Testis (tissue), 2 donors: ENCODE measurements around the gene CYGB.

Source experiments
- CTCF ChIP-seq, 3 experiments: fragments of 450-650 bp in 2 of 3; fragments of 200-600 bp in 1 of 3; sonication (generic) in 1 of 3; IDR thresholded peaks; one replicate each; pipeline ENCODE4 v1.5.1; 2016 to 2019; ENCODE audit warnings: antibody characterized with exemption in 3 of 3, mild to moderate bottlenecking in 2 of 3, moderate library complexity in 1 of 3
- POLR2A ChIP-seq: fragments of 450-650 bp; IDR thresholded peaks from one replicate; pipeline ENCODE4 v1.6.1; 2017; ENCODE audit warnings: antibody characterized with exemption, mild to moderate bottlenecking, moderate library complexity

- TF ChIP-seq CTCF (IDR thresholded peaks at IDR 0.05) (no peak), POLR2A (no peak)
Observed at GRCh38 chr17:76554131-76554530, 16.6 kb upstream of the CYGB start.
